Measurements from ENCODE around the gene PAPPA2. TPM values are rescaled to one million over a fixed set of nuclear protein-coding genes. Genes with fewer than 3 reads are reported as not detected.
"Not testable (repeated sequence)": the region's sequence is repeated elsewhere in the genome, so short reads cannot be mapped to it uniquely, and the experiment has no call there.

The PAPPA2 gene
- total and polyA plus RNA-seq, 2 donors (not counting 1 experiment from before 2014, with no cell fraction given) = 0.24 to 4.1 TPM

GRCh38 chr1:176450526-176450925, 12.4 kb upstream of the PAPPA2 start:
- Histone ChIP-seq H3K36me3 (ENCODE audit: control insufficient read depth, insufficient read depth, low read length) (no peaks in the 10 kb centered on the region), H2AFZ (ENCODE audit: low read length) (no peak overlapping the region), H3K27ac (ENCODE audit: insufficient read depth, low read length) (no peak overlapping the region), H3K4me3 (replicated peaks in 1 of 4; ENCODE audit: control extremely low read depth in 1 of 4, insufficient read depth in 1 of 4, low read depth in 3 of 4, low read length in 4 of 4) (no peak overlapping the region), H3K79me2 (ENCODE audit: control insufficient read depth, insufficient read depth, low read length) (no peaks in the 10 kb centered on the region), H3K9ac (ENCODE audit: insufficient read depth, low read length) (no peak overlapping the region), H3K4me2 (ENCODE audit: extremely low read depth, insufficient read depth, low read length) (no peak overlapping the region), H3K27me3 (ENCODE audit: control insufficient read depth, insufficient read depth, low read length) (no peaks in the 10 kb centered on the region), H3K4me1 (ENCODE audit: control insufficient read depth, extremely low read depth, insufficient read depth, low read length) (no peaks in the 10 kb centered on the region), H4K20me1 (ENCODE audit: control insufficient read depth, extremely low read depth, insufficient read depth, low read length) (no peaks in the 10 kb centered on the region), H3K9me3 (ENCODE audit: control insufficient read depth, insufficient read depth, low read depth, low read length) (no peaks in the 10 kb centered on the region)
- TF ChIP-seq CTCF (conservative IDR thresholded peaks at IDR 0.05 in 1 of 2, IDR thresholded peaks at IDR 0.05 in 1 of 2; ENCODE audit: low read depth in 1 of 2, low read length in 2 of 2) = no peak
- DNase-seq (ENCODE audit: low read depth in 2 of 2) = no peak

GRCh38 chr1:176451741-176452140, 11.2 kb upstream of the PAPPA2 start:
- not testable (repeated sequence) for H3K36me3 ChIP-seq (ENCODE audit: control insufficient read depth, insufficient read depth, low read length); H3K27ac ChIP-seq (ENCODE audit: insufficient read depth, low read length); H3K9ac ChIP-seq (ENCODE audit: insufficient read depth, low read length); H3K9me3 ChIP-seq (ENCODE audit: control insufficient read depth, insufficient read depth, low read depth, low read length); H2AFZ ChIP-seq (ENCODE audit: low read length); H4K20me1 ChIP-seq (ENCODE audit: control insufficient read depth, extremely low read depth, insufficient read depth, low read length); DNase-seq (ENCODE audit: low read depth in 2 of 2); H3K79me2 ChIP-seq (ENCODE audit: control insufficient read depth, insufficient read depth, low read length); H3K4me1 ChIP-seq (ENCODE audit: control insufficient read depth, extremely low read depth, insufficient read depth, low read length); H3K27me3 ChIP-seq (ENCODE audit: control insufficient read depth, insufficient read depth, low read length); H3K4me2 ChIP-seq (ENCODE audit: extremely low read depth, insufficient read depth, low read length); H3K4me3 ChIP-seq (replicated peaks in 1 of 4; ENCODE audit: control extremely low read depth in 1 of 4, insufficient read depth in 1 of 4, low read depth in 3 of 4, low read length in 4 of 4)

- Histone ChIP-seq H3K4me3 (replicated peaks in 1 of 4; ENCODE audit: control extremely low read depth in 1 of 4, insufficient read depth in 1 of 4, low read depth in 3 of 4, low read length in 4 of 4) (no peak overlapping the region), H3K79me2 (ENCODE audit: control insufficient read depth, insufficient read depth, low read length) (no peaks in the 10 kb centered on the region)
- no peak for DNase-seq (ENCODE audit: low read depth in 2 of 2)
These were observed 6.2 kb upstream of the PAPPA2 start for GRCh38 chr1:176456795-176457194.

More at GRCh38 chr1:176456795-176457194, 6.2 kb upstream of the PAPPA2 start:
- no peaks in the 10 kb centered on the region for H3K36me3 ChIP-seq (ENCODE audit: control insufficient read depth, insufficient read depth, low read length)
- no peak overlapping the region for H3K9ac ChIP-seq (ENCODE audit: insufficient read depth, low read length)
- H3K27me3 ChIP-seq (ENCODE audit: control insufficient read depth, insufficient read depth, low read length) = no peaks in the 10 kb centered on the region
- H3K4me2 ChIP-seq (ENCODE audit: extremely low read depth, insufficient read depth, low read length) = no peak overlapping the region
- H4K20me1 ChIP-seq (ENCODE audit: control insufficient read depth, extremely low read depth, insufficient read depth, low read length) = no peaks in the 10 kb centered on the region
- no peak overlapping the region for H2AFZ ChIP-seq (ENCODE audit: low read length)
- no peak overlapping the region for H3K27ac ChIP-seq (ENCODE audit: insufficient read depth, low read length)
- no peaks in the 10 kb centered on the region for H3K4me1 ChIP-seq (ENCODE audit: control insufficient read depth, extremely low read depth, insufficient read depth, low read length)
- TF ChIP-seq CTCF (conservative IDR thresholded peaks at IDR 0.05 in 1 of 2, IDR thresholded peaks at IDR 0.05 in 1 of 2; ENCODE audit: low read depth in 1 of 2, low read length in 2 of 2) = no peak
- TF ChIP-seq EZH2 (IDR thresholded peaks at IDR 0.05; ENCODE audit: low read length, missing control alignments) = no peak
- no peaks in the 10 kb centered on the region for H3K9me3 ChIP-seq (ENCODE audit: control insufficient read depth, insufficient read depth, low read depth, low read length)

Measured in fibroblast of lung (primary cell).